Parathyroid adenoma (tissue), 2 donors: Measurements from ENCODE around the gene SNX24.

Experiments
- H2AFZ ChIP-seq: fragments of 300-600 bp; sonication (generic); one replicate; pipeline ENCODE4 v1.7.0; 2017; ENCODE audit warnings: antibody characterized with exemption, mild to moderate bottlenecking
- H3K27ac ChIP-seq: fragments of 300-600 bp; sonication (generic); one replicate; pipeline ENCODE4 v1.7.0; 2017
- H3K27me3 ChIP-seq: fragments of 300-600 bp; sonication (generic); one replicate; pipeline ENCODE4 v1.7.0; 2017; ENCODE audit warnings: low read length; ENCODE audit not compliant: control insufficient read depth, insufficient read depth
- H3K36me3 ChIP-seq: fragments of 300-600 bp; sonication (generic); one replicate; pipeline ENCODE4 v1.7.0; 2017; ENCODE audit warnings: low read length; ENCODE audit not compliant: control insufficient read depth, insufficient read depth
- H3K4me1 ChIP-seq: fragments of 300-600 bp; sonication (generic); one replicate; pipeline ENCODE4 v1.7.0; 2017; ENCODE audit warnings: control low read depth
- H3K4me2 ChIP-seq: fragments of 300-600 bp; sonication (generic); one replicate; pipeline ENCODE4 v1.7.0; 2017; ENCODE audit warnings: low read length
- H3K4me3 ChIP-seq: fragments of 300-600 bp; sonication (generic); one replicate; pipeline ENCODE4 v1.7.0; 2017; ENCODE audit warnings: low read depth, low read length
- H3K79me2 ChIP-seq: fragments of 300-600 bp; sonication (generic); one replicate; pipeline ENCODE4 v1.7.0; 2017; ENCODE audit warnings: control low read depth
- H3K9ac ChIP-seq: fragments of 300-600 bp; sonication (generic); one replicate; pipeline ENCODE4 v1.7.0; 2017; ENCODE audit warnings: mild to moderate bottlenecking
- H3K9me3 ChIP-seq: fragments of 300-600 bp; sonication (generic); one replicate; pipeline ENCODE4 v1.7.0; 2017; ENCODE audit warnings: low read length; ENCODE audit not compliant: control insufficient read depth
- CTCF ChIP-seq: fragments of 300-600 bp; sonication (generic); IDR thresholded peaks from one replicate; pipeline ENCODE4 v1.7.0; 2017; ENCODE audit warnings: antibody characterized with exemption, mild to moderate bottlenecking
- donor health status: primary hyperparathyroidism.

The SNX24 gene

GRCh38 chr5:122845229-122846050 is at the start of gene SNX24:
SNX24 (plus strand) TSS chr5:122845613; CDS start chr5:122845634, 21 bp downstream.
- H3K9ac ChIP-seq: peak within 1 kb of the TSS; percentile 77
- peaks cover 11% of the 10 kb centered on the region for H3K79me2 ChIP-seq
- H3K4me1 ChIP-seq: peaks cover 7% of the 10 kb centered on the region
- TF ChIP-seq CTCF: no peak
- peak within 1 kb of the TSS; percentile 84 for H3K4me3 ChIP-seq
- H3K36me3 ChIP-seq: no peaks in the 10 kb centered on the region
- no peaks in the 10 kb centered on the region for H3K9me3 ChIP-seq
- peak within 1 kb of the TSS; percentile 95 for H2AFZ ChIP-seq
- H3K27ac ChIP-seq: peak within 1 kb of the TSS; percentile 81
- peak within 1 kb of the TSS; percentile 89 for H3K4me2 ChIP-seq
- H3K27me3 ChIP-seq: no peaks in the 10 kb centered on the region

- Histone ChIP-seq H3K9me3 (no peaks in the 10 kb centered on the region), H3K79me2 (no peaks in the 10 kb centered on the region), H3K4me1 (no peaks in the 10 kb centered on the region), H3K4me3 (no peak overlapping the region), H3K9ac (no peak overlapping the region), H3K27me3 (no peaks in the 10 kb centered on the region), H3K4me2 (no peak overlapping the region), H3K27ac (no peak overlapping the region), H3K36me3 (no peaks in the 10 kb centered on the region), H2AFZ (no peak overlapping the region)
- no peak for TF ChIP-seq CTCF
These were observed 39.9 kb upstream of the SNX24 start for GRCh38 chr5:122805481-122805880.

GRCh38 chr5:122810405-122810804 is 35.0 kb upstream of the SNX24 start:
- H3K36me3 ChIP-seq: no peaks in the 10 kb centered on the region
- no peaks in the 10 kb centered on the region for H3K4me1 ChIP-seq
- no peak for TF ChIP-seq CTCF

GRCh38 chr5:122815218-122815767 is 30.1 kb upstream of the SNX24 start:
- Histone ChIP-seq H3K9ac (no peak overlapping the region), H2AFZ (no peak overlapping the region), H3K4me3 (no peak overlapping the region), H3K9me3 (no peaks in the 10 kb centered on the region), H3K79me2 (no peaks in the 10 kb centered on the region), H3K36me3 (no peaks in the 10 kb centered on the region), H3K4me1 (no peaks in the 10 kb centered on the region), H3K27me3 (no peaks in the 10 kb centered on the region), H3K27ac (no peak overlapping the region), H3K4me2 (no peak overlapping the region)
- no peak for TF ChIP-seq CTCF

More at GRCh38 chr5:122810405-122810804, 35.0 kb upstream of the SNX24 start:
- Histone ChIP-seq H3K4me2 (no peak overlapping the region), H2AFZ (no peak overlapping the region), H3K79me2 (no peaks in the 10 kb centered on the region), H3K4me3 (no peak overlapping the region), H3K27me3 (no peaks in the 10 kb centered on the region), H3K9ac (no peak overlapping the region), H3K9me3 (no peaks in the 10 kb centered on the region), H3K27ac (no peak overlapping the region)
